HG02970 (cell line): ENCODE measurements around the gene TMEM131L.

Experiments
- ATAC-seq: cut with Tn5 transposase; IDR thresholded peaks from one replicate; pipeline ENCODE4 v1.9.1; 2021; ENCODE audit warnings: mild to moderate bottlenecking, moderate library complexity, moderate number of reproducible peaks; ENCODE audit not compliant: unreplicated experiment, low FRiP score

TMEM131L gene

GRCh38 chr4:153518637-153519389 is 52.7 kb downstream of the TMEM131L start:
- ATAC-seq = no peak

GRCh38 chr4:153519687-153520086 is 53.5 kb downstream of the TMEM131L start:
- ATAC-seq = no peak

DNA sequence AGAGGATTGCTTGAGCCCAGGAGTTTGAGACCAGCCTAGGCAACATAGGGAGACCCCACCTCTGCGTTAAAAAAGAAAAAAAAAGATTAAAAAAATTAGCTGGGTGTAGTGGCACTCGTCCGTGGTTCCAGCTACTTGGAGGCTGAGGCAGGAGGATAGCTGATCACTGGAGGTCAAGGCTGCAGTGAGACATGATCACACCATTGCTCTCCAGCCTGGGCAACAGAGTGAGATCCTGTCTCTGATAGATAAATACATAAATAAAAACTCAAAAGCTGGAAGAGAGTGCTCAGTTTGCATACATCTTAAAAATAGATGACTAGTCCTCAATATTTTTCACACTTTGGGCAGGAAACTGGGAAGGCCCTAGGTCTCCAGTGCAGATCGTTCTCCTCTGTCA is 54.1 kb downstream of the TMEM131L start:
- no peak for ATAC-seq

- no peak for ATAC-seq
These were observed 54.7 kb downstream of the TMEM131L start for GRCh38 chr4:153520801-153521329.

GRCh38 chr4:153521478-153521877 is 55.3 kb downstream of the TMEM131L start:
- no peak for ATAC-seq

- ATAC-seq = peak; percentile 12
These were observed 56.0 kb downstream of the TMEM131L start for GRCh38 chr4:153521999-153522801.

- ATAC-seq = peak; percentile 49
These were observed 56.6 kb downstream of the TMEM131L start for GRCh38 chr4:153522802-153523094.

DNA sequence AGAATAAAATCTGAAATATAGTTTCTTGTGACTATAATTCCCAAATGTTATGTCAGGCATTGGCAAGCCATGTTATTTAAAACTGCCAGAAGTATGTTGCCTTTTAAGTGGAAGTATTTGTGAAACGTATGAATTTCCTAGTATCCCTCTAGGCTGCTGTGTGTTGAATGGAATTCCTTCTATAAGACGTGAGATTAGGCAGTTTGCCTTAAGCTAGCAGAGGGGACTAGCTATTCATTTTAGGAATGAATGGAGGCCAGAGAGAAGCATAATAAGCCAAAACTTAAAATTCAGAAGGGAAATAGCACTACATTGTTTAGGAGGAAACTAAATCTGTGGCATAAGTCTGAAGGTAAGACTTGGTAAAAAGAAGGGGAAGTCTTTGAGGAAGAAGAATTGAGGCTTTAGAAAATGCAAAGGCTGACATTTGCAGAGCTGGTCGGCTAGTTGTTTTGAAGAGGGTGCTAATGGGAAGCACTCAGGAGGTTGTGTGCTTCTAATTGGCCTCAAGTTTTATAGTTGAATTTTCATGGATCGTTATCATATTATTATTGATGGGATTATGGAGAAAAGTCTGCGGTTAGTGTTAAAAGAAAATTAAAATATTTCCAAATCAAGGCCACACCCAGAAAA is 57.1 kb downstream of the TMEM131L start:
- ATAC-seq = no peak

GRCh38 chr4:153523941-153524386 is 57.8 kb downstream of the TMEM131L start:
- no peak for ATAC-seq

DNA sequence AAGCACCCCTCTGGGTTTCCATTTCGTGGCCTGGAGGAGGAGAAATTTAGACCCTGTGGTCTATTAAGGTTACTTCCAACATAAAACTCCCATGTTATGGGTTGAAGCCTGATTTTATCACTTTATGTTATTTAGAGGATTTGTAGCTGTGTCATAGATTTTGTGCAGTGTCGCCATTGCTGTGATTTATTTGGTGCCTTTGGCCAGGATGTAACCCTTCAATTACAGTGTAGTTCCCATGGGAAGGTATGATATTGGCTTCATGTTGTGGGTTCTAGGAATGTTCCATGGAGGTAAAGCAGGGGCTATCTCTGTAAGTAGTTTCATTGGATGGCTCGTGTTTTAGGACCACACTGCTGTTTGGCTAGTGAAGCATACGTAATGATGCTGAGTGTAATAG is 58.5 kb downstream of the TMEM131L start:
- no peak for ATAC-seq

- ATAC-seq = no peak
These were observed 61.5 kb downstream of the TMEM131L start for GRCh38 chr4:153527690-153528089.

GRCh38 chr4:153528705-153529485 is 62.7 kb downstream of the TMEM131L start:
- no peak for ATAC-seq

DNA sequence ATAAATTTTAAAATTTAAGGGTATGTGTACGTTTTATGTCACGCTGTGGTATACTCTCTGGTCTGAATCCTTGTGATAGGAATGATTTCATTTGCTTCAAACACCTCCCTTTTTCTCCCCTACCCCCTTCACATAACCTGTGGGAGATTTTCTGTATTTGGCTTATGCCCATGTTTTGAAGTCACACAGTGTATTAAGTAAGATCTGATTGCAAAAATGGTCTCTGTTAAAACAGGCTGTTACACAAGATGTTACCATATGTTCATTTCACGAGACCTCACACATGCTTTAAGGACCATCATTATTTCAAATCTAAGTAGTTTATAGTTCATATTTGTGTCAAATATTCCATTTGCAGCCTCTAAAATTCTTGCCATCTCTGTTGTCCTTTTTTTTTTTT is 63.5 kb downstream of the TMEM131L start:
- no peak for ATAC-seq

GRCh38 chr4:153530284-153530999 is 64.3 kb downstream of the TMEM131L start:
- ATAC-seq = no peak

GRCh38 chr4:153531000-153531358 is 64.8 kb downstream of the TMEM131L start:
- no peak for ATAC-seq

GRCh38 chr4:153531976-153532626 is 65.9 kb downstream of the TMEM131L start:
- ATAC-seq = no peak

DNA sequence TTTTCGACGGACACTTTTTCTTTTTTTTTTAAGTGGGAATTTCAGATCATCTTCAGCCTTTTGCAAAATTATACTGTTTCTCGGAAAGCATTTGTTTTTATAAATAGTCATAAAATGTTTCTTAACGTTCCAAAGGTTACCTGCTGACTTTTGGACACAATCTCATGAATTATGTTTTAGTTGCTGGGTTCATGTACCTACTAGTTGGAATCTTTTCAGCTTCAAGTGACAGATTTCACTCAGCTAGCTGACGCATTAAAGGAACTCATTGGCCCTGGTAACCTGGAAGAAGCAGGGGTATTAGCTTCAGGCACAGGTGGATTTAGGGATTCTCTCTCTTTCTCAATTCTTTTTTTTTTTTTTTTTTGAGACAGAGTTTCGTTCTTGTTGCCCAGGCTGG is 66.5 kb downstream of the TMEM131L start:
- no peak for ATAC-seq

- no peak for ATAC-seq
These were observed 67.2 kb downstream of the TMEM131L start for GRCh38 chr4:153533387-153533786.
